ENCODE data around the gene SLC35G4.

DNA sequence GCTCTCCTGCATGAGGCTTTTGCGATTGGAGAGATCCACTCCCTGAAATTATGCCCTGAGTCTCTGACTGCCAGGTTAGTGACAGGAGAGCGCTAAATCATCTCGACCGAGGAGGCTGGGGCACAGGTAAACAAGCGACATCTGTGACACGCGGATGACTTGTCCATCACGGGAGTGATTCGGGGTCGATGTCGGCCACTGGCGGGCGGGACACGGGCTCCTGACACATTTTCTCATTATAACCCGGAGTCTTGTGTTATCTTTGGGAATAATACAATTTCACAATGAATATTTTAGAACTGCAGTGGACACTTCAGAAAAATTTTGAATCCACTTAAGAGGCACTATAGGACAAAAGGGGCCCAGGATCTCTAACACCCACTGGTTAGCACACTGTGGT, 29.5 kb upstream of the SLC35G4 start:
- TF ChIP-seq, protein P1, sequence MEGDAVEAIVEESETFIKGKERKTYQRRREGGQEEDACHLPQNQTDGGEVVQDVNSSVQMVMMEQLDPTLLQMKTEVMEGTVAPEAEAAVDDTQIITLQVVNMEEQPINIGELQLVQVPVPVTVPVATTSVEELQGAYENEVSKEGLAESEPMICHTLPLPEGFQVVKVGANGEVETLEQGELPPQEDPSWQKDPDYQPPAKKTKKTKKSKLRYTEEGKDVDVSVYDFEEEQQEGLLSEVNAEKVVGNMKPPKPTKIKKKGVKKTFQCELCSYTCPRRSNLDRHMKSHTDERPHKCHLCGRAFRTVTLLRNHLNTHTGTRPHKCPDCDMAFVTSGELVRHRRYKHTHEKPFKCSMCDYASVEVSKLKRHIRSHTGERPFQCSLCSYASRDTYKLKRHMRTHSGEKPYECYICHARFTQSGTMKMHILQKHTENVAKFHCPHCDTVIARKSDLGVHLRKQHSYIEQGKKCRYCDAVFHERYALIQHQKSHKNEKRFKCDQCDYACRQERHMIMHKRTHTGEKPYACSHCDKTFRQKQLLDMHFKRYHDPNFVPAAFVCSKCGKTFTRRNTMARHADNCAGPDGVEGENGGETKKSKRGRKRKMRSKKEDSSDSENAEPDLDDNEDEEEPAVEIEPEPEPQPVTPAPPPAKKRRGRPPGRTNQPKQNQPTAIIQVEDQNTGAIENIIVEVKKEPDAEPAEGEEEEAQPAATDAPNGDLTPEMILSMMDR (conservative IDR thresholded peaks at IDR 0.05; ENCODE audit: low read depth, low read length): no peak
- TF ChIP-seq EZH2 (IDR thresholded peaks at IDR 0.05; ENCODE audit: borderline replicate concordance, low read depth, low read length, poor library complexity, severe bottlenecking): no peak
